Measurements from ENCODE around the gene LAMB2.
A peak's percentile ranks its signal among the peaks of the same experiment; 100 is the strongest.

The LAMB2 gene

DNA sequence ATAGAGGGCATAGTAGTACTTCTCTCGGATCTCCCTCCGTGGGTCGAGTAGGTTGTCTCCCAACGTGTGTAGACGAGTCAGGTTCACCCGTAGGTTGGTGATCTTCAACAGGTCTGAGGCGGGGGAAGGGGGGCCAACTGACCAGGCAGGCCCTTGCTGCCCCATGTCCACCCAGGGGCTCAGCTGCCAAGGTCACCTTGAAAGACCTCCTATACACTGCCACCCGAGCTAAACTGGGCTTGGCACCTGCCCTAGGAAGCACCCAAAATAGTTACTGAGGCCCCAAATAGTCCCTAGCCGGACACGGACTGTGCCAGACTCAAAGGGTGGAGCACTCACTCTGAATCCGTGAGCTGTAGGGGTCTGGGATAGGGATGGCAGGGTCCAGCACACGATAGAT is 1.8 kb downstream of the LAMB2 start:
- Histone ChIP-seq H3K9ac (ENCODE audit: low read depth, low read length, poor library complexity, severe bottlenecking) (no peak overlapping the region), H3K9me2 (replicated peaks; ENCODE audit: low read depth, low read length) (no peaks in the 10 kb centered on the region), H3K4me2 (ENCODE audit: low read depth, low read length, poor library complexity, severe bottlenecking) (no peak overlapping the region), H3K27me3 (ENCODE audit: insufficient read depth, low read length, poor library complexity, severe bottlenecking) (no peaks in the 10 kb centered on the region), H3K4me1 (ENCODE audit: insufficient read depth, low read length, poor library complexity, severe bottlenecking) (no peaks in the 10 kb centered on the region), H3K36me3 (ENCODE audit: insufficient read depth, low read length) (no peaks in the 10 kb centered on the region), H4K20me1 (ENCODE audit: insufficient read depth, low read length, poor library complexity, severe bottlenecking) (no peaks in the 10 kb centered on the region), H3K79me2 (ENCODE audit: insufficient read depth, low read length) (no peaks in the 10 kb centered on the region), H3K4me3 (ENCODE audit: low read length, poor library complexity, severe bottlenecking) (no peak overlapping the region), H3K9me3 (ENCODE audit: insufficient read depth, low read depth, low read length) (no peaks in the 10 kb centered on the region), H2AFZ (ENCODE audit: low read length) (no peak overlapping the region), H3F3A (ENCODE audit: low read depth) (no peaks in the 10 kb centered on the region)
- TF ChIP-seq, protein P1, sequence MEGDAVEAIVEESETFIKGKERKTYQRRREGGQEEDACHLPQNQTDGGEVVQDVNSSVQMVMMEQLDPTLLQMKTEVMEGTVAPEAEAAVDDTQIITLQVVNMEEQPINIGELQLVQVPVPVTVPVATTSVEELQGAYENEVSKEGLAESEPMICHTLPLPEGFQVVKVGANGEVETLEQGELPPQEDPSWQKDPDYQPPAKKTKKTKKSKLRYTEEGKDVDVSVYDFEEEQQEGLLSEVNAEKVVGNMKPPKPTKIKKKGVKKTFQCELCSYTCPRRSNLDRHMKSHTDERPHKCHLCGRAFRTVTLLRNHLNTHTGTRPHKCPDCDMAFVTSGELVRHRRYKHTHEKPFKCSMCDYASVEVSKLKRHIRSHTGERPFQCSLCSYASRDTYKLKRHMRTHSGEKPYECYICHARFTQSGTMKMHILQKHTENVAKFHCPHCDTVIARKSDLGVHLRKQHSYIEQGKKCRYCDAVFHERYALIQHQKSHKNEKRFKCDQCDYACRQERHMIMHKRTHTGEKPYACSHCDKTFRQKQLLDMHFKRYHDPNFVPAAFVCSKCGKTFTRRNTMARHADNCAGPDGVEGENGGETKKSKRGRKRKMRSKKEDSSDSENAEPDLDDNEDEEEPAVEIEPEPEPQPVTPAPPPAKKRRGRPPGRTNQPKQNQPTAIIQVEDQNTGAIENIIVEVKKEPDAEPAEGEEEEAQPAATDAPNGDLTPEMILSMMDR (conservative IDR thresholded peaks at IDR 0.05; ENCODE audit: low read length): no peak
- no peak for TF ChIP-seq EZH2phosphoT487 (IDR thresholded peaks at IDR 0.05; ENCODE audit: borderline replicate concordance)

- no peaks in the 10 kb centered on the region for H3K9me3 ChIP-seq (ENCODE audit: insufficient read depth, low read depth, low read length)
- no peak overlapping the region for H3K4me2 ChIP-seq (ENCODE audit: low read depth, low read length, poor library complexity, severe bottlenecking)
- H3K4me3 ChIP-seq (ENCODE audit: low read length, poor library complexity, severe bottlenecking): no peak overlapping the region
- no peaks in the 10 kb centered on the region for H3K36me3 ChIP-seq (ENCODE audit: insufficient read depth, low read length)
- H4K20me1 ChIP-seq (ENCODE audit: insufficient read depth, low read length, poor library complexity, severe bottlenecking): no peaks in the 10 kb centered on the region
- no peak overlapping the region for H3K9ac ChIP-seq (ENCODE audit: low read depth, low read length, poor library complexity, severe bottlenecking)
- TF ChIP-seq, protein P1 (conservative IDR thresholded peaks at IDR 0.05; ENCODE audit: low read length): peak; percentile 61
- no peak for TF ChIP-seq EZH2phosphoT487 (IDR thresholded peaks at IDR 0.05; ENCODE audit: borderline replicate concordance)
- no peak overlapping the region for H2AFZ ChIP-seq (ENCODE audit: low read length)
- peaks cover 5% of the 10 kb centered on the region for H3K4me1 ChIP-seq (ENCODE audit: insufficient read depth, low read length, poor library complexity, severe bottlenecking)
- peaks cover 7% of the 10 kb centered on the region for H3F3A ChIP-seq (ENCODE audit: low read depth)
- no peaks in the 10 kb centered on the region for H3K9me2 ChIP-seq (replicated peaks; ENCODE audit: low read depth, low read length)
- H3K27me3 ChIP-seq (ENCODE audit: insufficient read depth, low read length, poor library complexity, severe bottlenecking): no peaks in the 10 kb centered on the region
- peaks cover 2% of the 10 kb centered on the region for H3K79me2 ChIP-seq (ENCODE audit: insufficient read depth, low read length)
Observed at GRCh38 chr3:49124991-49125670, 7.7 kb downstream of the LAMB2 start.

DNA sequence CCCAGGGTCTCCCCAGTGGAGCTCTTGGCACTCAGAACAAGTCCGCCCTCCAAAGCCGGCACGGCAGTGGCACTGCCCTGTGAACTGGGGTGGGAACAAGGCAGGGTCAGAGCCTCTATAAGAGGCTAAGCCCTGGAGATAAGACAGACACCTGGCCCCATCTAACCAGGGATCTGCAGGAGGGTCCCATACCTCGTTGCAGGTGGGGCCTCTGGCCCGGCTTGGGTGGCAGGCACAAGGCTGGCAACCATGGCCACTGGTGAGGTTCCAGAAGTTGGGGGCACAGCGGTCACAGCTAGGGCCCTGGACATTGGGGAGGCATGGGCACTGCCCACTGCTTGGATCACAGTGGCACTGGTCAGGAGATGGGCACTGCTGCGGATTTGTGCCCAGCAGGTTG is 8.6 kb downstream of the LAMB2 start:
- peaks cover 3% of the 10 kb centered on the region for H4K20me1 ChIP-seq (ENCODE audit: insufficient read depth, low read length, poor library complexity, severe bottlenecking)
- H3K4me3 ChIP-seq (ENCODE audit: low read length, poor library complexity, severe bottlenecking): no peak overlapping the region
- peaks cover 7% of the 10 kb centered on the region for H3F3A ChIP-seq (ENCODE audit: low read depth)
- H3K79me2 ChIP-seq (ENCODE audit: insufficient read depth, low read length): peaks cover 11% of the 10 kb centered on the region
- H3K36me3 ChIP-seq (ENCODE audit: insufficient read depth, low read length): no peaks in the 10 kb centered on the region
- TF ChIP-seq, protein P1 (conservative IDR thresholded peaks at IDR 0.05; ENCODE audit: low read length): no peak
- TF ChIP-seq EZH2phosphoT487 (IDR thresholded peaks at IDR 0.05; ENCODE audit: borderline replicate concordance): no peak
- no peak overlapping the region for H3K4me2 ChIP-seq (ENCODE audit: low read depth, low read length, poor library complexity, severe bottlenecking)
- H3K9me2 ChIP-seq (replicated peaks; ENCODE audit: low read depth, low read length): no peaks in the 10 kb centered on the region
- H3K4me1 ChIP-seq (ENCODE audit: insufficient read depth, low read length, poor library complexity, severe bottlenecking): peaks cover 13% of the 10 kb centered on the region
- no peaks in the 10 kb centered on the region for H3K27me3 ChIP-seq (ENCODE audit: insufficient read depth, low read length, poor library complexity, severe bottlenecking)
- no peak overlapping the region for H3K9ac ChIP-seq (ENCODE audit: low read depth, low read length, poor library complexity, severe bottlenecking)
- no peaks in the 10 kb centered on the region for H3K9me3 ChIP-seq (ENCODE audit: insufficient read depth, low read depth, low read length)
- no peak overlapping the region for H2AFZ ChIP-seq (ENCODE audit: low read length)
